T47D (cell line): ENCODE results near the gene SSX5.
"Not testable (repeated sequence)": the region's sequence is repeated elsewhere in the genome, so short reads cannot be mapped to it uniquely, and the experiment has no call there.

Experiments used
- DNase-seq, 2 experiments: peaks; one replicate each; pipeline versions ENCODE4 v3.0.0 to v3.0.0-alpha.2; 2011 to 2012; ENCODE audit warnings: low read depth in 1 of 2, low spot score in 1 of 2
- JUND ChIP-seq: IDR thresholded peaks from 2 replicates; pipeline ENCODE4 v1.6.1; 2012; ENCODE audit warnings: low read depth
- in situ Hi-C: cut with HindIII; loops from 2 replicates; pipeline ENCODE4 v1.10.0; 2016; ENCODE audit warnings: low sequenced_read_pairs, low pct_unique_long_range_greater_than_20kb

The SSX5 gene, protein sequence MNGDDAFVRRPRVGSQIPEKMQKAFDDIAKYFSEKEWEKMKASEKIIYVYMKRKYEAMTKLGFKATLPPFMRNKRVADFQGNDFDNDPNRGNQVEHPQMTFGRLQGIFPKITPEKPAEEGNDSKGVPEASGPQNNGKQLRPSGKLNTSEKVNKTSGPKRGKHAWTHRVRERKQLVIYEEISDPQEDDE

DNA sequence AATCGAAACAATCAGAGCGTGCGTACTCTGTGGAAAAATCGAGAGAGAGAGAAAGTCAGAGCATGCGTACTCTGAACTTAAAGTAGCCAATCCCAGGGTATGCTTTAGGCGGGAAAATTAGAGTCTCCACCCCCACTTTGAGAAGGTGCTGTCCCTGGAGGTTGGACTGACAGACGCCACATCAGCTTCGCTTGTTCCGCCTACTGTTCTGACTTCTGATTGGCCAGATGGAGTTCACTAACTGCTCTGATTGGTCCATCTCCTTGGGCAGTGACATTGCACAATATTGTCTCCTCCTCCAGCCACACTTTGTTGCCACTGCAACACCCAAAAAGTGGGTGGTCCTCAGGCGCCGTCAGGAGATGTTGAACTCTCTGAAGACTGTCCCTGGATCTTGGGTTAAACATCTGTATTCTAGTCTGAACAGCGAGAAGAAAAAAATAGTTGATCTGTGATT, at the start of gene SSX5:
TSS of gene SSX5 (minus strand) at position 51 of the 457 bp plus-strand sequence. CDS start 1,437 bp downstream, outside the sequence.
- in situ Hi-C loops: no loop called here
- DNase-seq: peak in 1 of 2 experiments; percentile 2
- no peak for TF ChIP-seq JUND

DNA sequence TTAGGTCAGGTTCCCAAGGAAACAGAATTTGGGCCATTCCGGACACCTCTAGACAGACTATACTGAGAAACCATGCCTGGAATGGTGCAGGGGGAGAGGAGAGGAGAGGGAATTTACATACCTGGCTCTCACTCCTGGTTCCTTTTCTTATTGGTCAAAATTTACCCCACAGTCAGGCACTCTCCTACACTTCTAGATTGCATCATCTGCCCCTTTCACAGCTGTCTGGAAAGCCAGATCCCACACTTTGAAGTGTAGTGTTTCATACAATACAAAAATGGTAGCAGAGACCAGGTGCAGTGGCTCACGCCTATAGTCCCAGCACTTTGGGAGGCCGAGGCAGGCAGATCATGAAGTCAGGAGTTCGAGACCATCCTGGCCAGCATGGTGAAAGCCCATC, 27.6 kb upstream of the SSX5 start:
- in situ Hi-C loops: not testable (repeated sequence)

DNA sequence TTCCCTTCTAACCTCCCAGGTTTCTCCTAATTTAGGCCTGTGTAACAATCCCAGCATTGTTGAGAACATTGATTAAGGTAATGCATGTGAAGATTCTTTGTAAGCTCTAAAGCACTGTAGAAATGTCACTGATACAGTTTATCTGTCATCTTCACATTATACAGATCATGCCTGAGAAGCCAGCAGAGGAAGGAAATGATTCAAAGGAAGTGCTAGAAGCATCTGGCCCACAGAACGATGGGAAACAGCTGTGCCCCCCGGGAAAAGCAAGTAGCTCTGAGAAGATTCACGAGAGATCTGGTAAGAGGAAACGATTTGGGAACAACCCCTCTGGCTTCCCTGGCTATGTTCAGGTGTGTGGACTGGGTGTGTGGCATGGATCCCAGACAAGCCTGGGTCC, 17.7 kb upstream of the SSX5 start:
- in situ Hi-C loops, DNase-seq: not testable (repeated sequence)

More for the DNA sequence above, 27.6 kb upstream of the SSX5 start:
- DNase-seq: not testable (repeated sequence)

DNA sequence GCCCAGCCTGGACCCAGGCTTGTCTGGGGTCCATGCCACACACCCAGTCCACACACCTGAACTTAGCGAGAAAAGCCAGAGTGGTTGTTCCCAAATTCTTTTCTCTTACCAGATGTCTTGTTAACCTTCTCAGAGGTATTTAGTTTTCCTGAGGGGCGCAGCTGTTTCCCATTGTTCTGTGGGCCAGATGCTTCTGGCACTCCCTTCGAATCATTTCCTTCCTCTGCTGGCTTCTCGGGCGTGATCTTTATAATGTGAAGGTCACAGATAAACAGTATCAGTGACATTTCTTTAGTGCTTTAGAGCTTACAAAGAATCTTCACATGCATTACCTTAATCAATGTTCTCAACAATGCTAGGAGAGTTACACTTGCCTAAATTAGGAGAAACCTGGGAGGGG, 6.6 kb downstream of the SSX5 start:
- DNase-seq, in situ Hi-C loops: not testable (repeated sequence)

DNA sequence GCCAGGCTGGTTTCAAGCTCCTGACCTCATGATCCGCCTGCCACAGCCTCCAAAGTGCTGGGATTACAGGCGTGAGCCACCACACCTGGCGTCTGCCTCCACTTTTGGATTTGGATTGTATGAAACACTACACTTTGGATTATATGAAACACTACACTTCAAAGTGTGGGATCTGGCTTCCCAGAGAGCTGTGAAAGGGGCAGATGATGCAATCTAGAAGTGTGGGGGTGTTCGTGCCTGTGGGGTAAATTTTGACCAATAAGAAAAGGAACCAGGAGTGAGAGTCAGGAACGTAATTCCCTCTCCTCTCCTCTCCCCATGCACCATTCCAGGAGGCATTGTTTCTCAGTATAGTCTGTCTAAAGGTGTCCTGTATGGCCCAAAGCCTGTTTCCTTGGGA, 14.7 kb downstream of the SSX5 start:
- in situ Hi-C loops, DNase-seq: not testable (repeated sequence)

DNA sequence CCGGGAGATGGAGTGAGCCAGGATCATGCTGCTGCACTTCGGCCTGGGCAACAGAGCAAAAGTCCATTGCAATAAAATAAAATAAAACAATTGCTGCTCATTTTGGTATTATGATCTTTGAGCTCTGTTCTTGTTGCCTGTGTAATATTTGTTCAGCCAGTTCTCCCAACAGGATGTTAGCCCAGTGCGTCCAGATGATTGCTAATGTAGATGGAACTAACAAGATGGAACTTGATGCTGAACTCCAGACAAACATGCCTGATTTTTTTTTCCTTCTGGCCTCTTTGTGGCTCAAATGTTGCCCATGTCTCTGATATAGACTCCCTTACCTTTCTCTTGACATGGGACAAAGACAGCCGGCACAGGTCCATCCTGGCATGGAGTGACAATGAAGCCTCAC, 15.8 kb downstream of the SSX5 start:
- peak in 1 of 2 experiments; percentile 0 for DNase-seq
- in situ Hi-C loops: no loop called here
- TF ChIP-seq JUND: no peak

DNA sequence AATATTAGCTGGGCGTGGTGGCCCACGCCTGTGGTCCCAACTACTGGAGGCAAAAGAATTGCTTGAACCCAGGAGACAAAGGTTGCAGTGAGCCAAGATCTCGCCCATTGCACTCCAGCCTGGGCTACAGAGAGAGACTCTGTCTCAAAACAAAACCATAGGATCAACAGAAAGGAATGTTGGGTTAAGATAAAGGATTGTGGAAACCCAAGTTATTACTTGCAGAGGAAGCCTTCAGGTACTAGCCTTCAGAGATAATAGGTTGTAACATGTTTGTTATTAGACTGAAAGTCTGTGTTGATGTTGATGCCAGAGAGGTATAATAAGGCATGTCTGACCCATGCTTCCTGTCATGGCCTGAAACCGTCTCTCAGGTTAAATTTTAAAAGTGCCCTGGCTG, 16.9 kb downstream of the SSX5 start:
- DNase-seq: no peak
- in situ Hi-C loops: no loop called here
- no peak for TF ChIP-seq JUND

DNA sequence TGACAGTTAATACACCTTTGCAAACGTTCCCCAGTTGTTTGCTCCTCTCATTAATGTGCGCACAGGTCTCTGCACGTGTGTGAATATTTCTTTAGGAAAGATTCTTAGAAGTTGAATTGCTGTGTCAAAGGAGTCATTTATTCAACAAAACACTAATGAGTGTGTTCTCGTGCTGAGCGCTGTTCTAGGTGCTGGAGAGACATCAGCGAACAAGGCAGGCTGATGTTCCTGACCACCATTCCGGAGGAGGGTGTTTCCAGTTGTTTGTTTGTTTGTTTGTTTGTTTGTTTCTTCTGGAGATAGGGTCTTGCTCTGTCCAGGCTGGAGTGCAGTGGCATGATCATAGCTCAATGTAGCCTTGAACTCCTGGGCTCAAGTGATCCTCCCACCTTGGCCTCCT, 30.3 kb downstream of the SSX5 start:
- in situ Hi-C loops, DNase-seq: not testable (repeated sequence)

DNA sequence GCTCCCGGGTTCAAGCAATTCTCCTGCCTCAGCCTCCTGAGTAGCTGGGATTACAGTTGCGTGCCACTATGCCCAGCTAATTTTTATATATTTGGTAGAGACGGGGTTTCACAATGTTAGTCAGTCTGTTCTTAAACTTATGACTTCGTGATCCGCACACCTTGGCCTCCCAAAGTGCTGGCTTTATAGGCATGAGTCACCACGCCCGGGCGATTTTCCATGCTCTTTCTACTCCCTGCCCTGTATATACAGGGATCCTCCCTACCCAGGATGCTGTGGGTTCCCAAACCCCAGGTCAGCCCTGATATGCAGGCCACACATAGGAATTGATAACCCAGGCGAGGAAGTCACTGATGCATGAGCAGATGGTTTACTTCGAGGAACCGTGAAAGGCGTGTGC, 31.4 kb downstream of the SSX5 start:
- DNase-seq: no peak
- no peak for TF ChIP-seq JUND
- in situ Hi-C loops: no loop called here

DNA sequence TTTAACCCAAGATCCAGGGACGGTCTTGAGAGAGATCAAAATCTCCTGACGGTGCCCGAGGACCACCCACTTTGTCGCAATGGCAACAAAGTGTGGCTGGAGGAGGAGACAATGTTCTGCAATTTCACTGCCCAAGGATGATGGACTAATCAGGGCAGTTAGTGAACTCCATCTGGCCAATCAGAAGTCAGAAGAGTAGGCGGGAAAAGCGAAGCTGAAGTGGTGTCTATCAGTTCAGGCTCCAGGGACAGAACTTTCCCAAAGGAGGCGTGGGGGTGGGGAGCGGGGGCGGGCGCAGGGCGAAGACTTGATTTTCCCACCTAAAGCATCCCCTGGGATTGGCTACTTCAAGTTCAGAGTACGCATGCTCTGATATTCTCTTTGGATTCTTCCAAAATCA, 40.6 kb downstream of the SSX5 start:
- DNase-seq: peak in 1 of 2 experiments; percentile 2
- in situ Hi-C loops: no loop called here
- TF ChIP-seq JUND: no peak

DNA sequence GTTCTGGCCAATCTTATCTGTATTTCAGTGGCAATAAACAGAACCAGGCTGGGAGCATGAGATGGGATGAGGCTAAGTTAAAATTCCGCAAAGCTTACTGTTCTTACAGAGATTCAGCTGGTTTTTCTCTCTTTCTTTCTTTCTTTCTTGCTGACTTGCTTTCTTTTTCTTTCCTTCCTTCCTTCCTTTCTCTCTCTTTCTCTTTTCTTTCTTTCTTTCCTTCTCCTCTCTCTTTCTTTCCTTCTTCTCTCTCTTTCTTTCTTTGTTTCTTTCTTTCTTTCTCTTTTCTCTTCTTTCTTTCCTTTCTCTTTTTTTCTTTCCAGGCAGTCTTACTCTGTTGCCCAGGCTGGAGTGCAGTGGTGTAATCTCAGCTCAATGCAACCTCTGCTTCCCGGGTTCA, 41.8 kb downstream of the SSX5 start:
- in situ Hi-C loops: no loop called here
- DNase-seq: no peak
- no peak for TF ChIP-seq JUND

DNA sequence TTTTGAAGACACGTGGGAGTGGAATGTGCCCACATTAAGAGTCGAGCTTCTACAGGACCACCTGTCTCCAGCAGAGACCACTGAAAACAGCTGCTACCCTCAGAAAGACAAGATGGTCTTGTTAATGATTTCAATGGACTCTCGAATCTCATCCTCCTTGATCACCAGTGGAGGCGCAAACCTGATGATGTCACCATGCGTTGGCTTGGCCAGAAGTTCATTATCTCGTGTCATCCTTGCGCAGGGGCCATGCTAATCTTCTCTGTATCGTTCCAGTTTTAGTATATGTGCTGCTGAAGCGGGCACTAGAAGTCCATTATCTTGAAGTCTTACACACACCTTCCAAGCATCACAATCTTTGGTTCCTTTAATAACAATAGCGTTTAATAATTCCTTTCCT, 42.8 kb downstream of the SSX5 start:
- TF ChIP-seq JUND: no peak
- DNase-seq: no peak
- in situ Hi-C loops: no loop called here

DNA sequence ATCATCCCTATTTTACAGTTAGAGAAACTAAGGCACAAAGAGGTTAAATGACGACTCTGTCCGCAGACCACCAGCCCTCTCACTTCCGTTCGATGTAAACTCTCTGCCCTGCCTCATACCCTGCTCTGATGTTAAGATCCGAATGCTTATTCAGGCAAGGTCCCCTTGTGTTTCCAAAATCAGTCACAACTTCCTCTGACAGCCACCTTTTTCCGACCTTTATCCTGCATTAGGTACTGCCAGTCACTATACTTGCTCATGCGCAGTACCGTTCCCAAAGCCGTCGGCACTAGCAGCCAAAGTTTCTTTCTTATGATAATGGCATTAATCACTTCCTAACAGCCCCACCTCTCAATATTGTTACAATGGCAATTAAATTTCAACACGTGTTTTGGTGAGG, 53.9 kb downstream of the SSX5 start:
- in situ Hi-C loops, DNase-seq: not testable (repeated sequence)

DNA sequence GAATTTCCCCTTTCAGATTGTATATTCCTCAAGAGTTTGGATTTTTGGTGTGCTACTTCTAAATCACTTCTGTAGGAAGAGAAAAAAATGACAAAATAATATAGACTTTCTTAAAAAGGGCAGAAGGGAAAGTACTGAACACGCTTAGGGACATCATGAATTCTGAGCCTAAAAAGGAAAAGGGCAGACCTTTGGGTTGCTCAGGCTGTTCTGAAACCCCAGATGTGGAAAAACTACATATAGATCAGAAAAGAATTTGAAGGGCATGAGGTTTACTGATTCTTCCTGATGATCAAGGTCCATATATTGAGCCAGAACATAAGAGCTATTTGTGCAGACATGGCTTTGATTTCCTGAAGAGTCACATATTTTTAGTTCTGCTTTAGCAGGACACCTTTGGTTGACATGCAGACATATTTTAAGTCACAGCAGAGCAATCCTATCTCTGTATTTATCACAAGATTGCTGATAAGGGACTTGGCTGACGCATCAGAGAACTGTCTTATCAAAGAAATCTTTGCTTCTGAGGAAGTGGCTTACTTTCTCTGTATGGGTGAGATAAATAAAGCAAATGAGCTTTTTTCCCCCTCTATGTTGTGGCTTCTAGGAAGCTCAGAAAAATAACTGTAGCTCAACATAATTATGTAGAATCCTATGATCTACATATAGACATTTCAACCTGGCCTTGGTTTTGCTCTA, 54.6 kb downstream of the SSX5 start:
- DNase-seq, in situ Hi-C loops: not testable (repeated sequence)

DNA sequence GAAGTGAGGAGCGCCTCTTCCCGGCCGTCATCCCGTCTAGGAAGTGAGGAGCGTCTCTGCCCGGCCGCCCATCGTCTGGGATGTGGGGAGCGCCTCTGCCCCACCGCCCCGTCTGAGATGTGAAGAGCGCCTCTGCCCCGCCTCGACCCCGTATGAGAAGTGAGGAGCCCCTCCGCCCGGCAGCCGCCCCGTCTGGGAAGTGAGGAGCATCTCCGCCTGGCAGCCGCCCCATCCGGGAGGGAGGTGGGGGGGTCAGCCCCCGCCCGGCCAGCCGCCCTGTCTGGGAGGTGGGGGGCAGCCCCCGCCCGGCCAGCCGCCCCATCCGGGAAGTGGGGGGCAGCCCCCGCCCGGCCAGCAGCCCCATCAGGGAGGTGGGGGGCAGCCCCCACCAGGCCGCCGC, 57.5 kb downstream of the SSX5 start:
- in situ Hi-C loops, DNase-seq: not testable (repeated sequence)
